ENCODE results near the gene SPATA31A6. TPM values are rescaled to one million over a fixed set of nuclear protein-coding genes. Genes with fewer than 3 reads are reported as not detected.
"Not testable (repeated sequence)": the region's sequence is repeated elsewhere in the genome, so short reads cannot be mapped to it uniquely, and the experiment has no call there.

SPATA31A6 gene
- polyA plus RNA-seq = not detected
- long read RNA-seq, donor 1 = 0 reads
- long read RNA-seq, donor 2 = 0 reads
- long read RNA-seq, donor 3 = 0 reads
- long read RNA-seq, donor 4 = 0 reads
- long read RNA-seq, donor 5 = 0 reads
- long read RNA-seq, donor 6 = 0 reads
- long read RNA-seq, donor 7 = 0 reads
- long read RNA-seq, donor 8 = 0 reads
- long read RNA-seq, donor 9 = 0 reads
- long read RNA-seq, donor 10 = 0 reads
- long read RNA-seq, donor 11 = 0 reads

DNA sequence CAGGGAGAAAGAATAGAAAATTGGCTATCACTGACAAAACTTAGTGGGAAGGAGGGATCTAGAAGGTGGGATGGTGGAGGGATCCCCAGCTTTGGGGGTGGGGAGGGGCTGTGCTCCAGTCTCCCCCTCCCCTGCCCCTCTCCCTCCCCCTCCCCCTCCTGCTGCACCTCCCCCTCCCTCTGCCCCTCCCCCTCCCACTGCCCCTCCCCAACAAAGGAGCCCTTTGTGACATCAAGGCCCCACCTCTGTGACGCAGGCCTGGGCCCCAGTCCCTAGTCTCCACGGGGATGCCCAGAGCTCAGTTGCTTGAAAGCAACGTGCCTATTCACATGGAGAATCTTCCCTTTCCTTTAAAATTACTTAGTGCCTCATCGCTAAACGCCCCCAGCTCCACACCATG lies at the start of gene SPATA31A6:
Gene SPATA31A6, plus strand, starts transcription at position 301 of the 400 bp plus-strand sequence. Its CDS starts 29 bp downstream, at position 330.
- no CpG with 5 or more reads among the region's 5 CpGs for WGBS (ENCODE audit: insufficient coverage, low lambda C conversion rate)
- not testable (repeated sequence) for H3K36me3 ChIP-seq (ENCODE audit: control insufficient read depth, insufficient read depth, low read length); H3K27me3 ChIP-seq (ENCODE audit: control insufficient read depth, insufficient read depth, low read length); DNase-seq; H3K9me3 ChIP-seq (ENCODE audit: control insufficient read depth, low read depth, low read length); H3K4me3 ChIP-seq (ENCODE audit: low read length); H3K4me1 ChIP-seq (ENCODE audit: control insufficient read depth, insufficient read depth, low read length); H3K27ac ChIP-seq (ENCODE audit: low read length)

DNA sequence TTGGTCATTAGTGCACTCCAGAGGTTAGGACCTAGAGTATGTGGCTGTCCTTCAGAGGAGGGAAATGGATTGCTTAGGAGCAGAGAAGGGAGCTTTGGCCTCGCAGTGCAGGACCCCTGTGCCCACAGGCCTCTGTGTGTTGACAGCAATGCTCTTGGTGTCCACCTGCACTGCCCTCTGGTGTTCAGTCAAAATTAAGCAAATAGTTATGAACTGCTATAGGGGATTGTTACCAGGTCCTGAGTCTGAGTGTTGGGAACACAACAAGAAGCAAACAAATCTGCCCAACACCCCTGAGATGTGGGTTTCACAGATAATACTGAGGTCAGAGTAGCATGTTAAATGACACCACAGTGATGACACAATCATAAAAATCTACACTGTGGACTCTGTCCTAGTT lies 23.2 kb upstream of the SPATA31A6 start:
- WGBS (ENCODE audit: insufficient coverage, low lambda C conversion rate) = no CpG with 5 or more reads among the region's 1 CpG
- not testable (repeated sequence) for H3K36me3 ChIP-seq (ENCODE audit: control insufficient read depth, insufficient read depth, low read length); H3K27ac ChIP-seq (ENCODE audit: low read length); H3K4me3 ChIP-seq (ENCODE audit: low read length); H3K4me1 ChIP-seq (ENCODE audit: control insufficient read depth, insufficient read depth, low read length); H3K27me3 ChIP-seq (ENCODE audit: control insufficient read depth, insufficient read depth, low read length); H3K9me3 ChIP-seq (ENCODE audit: control insufficient read depth, low read depth, low read length)
- DNase-seq = peak in 1 of 2 donors; percentile 1

DNA sequence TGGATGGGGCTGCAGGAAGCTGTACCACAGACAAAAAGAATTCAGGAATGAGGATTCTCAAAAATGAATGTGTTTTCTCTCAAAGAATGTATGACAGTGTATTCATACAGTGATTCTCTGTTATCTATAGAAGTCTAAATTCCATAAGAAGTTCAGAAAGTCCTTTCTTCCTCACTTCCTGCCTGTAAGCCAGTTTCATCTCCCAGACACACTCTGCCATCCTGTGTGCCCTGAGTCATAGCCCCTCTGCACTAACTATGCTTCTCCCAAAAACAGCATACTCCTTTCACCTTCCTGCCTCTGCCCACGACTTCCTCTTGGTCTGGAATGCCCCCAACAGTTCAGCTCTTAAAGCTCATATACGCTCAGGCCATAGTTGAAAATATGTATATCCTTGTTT lies 36.4 kb downstream of the SPATA31A6 start:
- H3K9me3 ChIP-seq (ENCODE audit: control insufficient read depth, low read depth, low read length); H3K36me3 ChIP-seq (ENCODE audit: control insufficient read depth, insufficient read depth, low read length); H3K4me1 ChIP-seq (ENCODE audit: control insufficient read depth, insufficient read depth, low read length); DNase-seq; H3K27me3 ChIP-seq (ENCODE audit: control insufficient read depth, insufficient read depth, low read length); H3K4me3 ChIP-seq (ENCODE audit: low read length); H3K27ac ChIP-seq (ENCODE audit: low read length): not testable (repeated sequence)
- WGBS (ENCODE audit: insufficient coverage, low lambda C conversion rate) = no CpG with 5 or more reads among the region's 2 CpGs

DNA sequence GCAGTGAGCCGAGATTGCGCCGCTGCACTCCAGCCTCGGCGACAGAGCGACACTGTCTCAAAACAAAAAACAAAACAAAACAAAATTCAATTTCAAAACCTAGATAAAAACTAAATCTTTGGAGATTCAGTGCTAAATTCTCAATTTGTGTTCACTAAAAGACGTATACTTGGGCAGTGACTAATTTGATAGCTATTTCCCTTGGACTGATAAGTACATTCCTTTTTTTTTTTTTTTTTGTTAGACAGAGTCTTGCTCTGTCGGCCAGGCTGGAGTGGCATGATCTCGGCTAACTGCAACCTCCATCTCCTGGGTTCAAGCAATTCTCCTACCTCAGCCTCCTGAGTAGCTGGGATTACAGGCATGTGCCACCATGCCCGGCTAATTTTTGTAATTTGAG lies 39.8 kb downstream of the SPATA31A6 start:
- H3K27me3 ChIP-seq (ENCODE audit: control insufficient read depth, insufficient read depth, low read length); H3K4me3 ChIP-seq (ENCODE audit: low read length); H3K27ac ChIP-seq (ENCODE audit: low read length); H3K9me3 ChIP-seq (ENCODE audit: control insufficient read depth, low read depth, low read length); H3K36me3 ChIP-seq (ENCODE audit: control insufficient read depth, insufficient read depth, low read length); H3K4me1 ChIP-seq (ENCODE audit: control insufficient read depth, insufficient read depth, low read length); DNase-seq: not testable (repeated sequence)
- no CpG with 5 or more reads among the region's 10 CpGs for WGBS (ENCODE audit: insufficient coverage, low lambda C conversion rate)

DNA sequence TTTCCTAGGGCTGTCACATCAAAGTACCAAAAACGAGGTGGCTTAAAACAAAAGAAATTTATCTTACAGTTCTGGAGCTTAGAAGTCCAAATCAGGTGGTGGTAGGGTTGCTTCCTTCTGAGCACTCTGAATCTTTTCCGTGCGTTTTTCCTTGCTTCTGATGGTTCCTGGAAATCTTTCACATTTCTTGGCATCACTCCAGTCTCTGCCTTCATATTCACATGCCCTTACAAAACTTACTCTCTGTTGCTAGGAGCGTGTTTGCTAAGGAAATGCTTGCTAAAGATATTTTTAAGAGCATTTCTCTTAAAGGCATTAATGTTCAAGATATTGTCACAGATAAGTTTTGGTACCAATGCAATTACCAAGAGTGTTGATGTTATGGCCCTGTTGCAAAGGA lies 49.6 kb downstream of the SPATA31A6 start:
- not testable (repeated sequence) for DNase-seq
- WGBS (ENCODE audit: insufficient coverage, low lambda C conversion rate) = no CpG with 5 or more reads among the region's 4 CpGs

DNA sequence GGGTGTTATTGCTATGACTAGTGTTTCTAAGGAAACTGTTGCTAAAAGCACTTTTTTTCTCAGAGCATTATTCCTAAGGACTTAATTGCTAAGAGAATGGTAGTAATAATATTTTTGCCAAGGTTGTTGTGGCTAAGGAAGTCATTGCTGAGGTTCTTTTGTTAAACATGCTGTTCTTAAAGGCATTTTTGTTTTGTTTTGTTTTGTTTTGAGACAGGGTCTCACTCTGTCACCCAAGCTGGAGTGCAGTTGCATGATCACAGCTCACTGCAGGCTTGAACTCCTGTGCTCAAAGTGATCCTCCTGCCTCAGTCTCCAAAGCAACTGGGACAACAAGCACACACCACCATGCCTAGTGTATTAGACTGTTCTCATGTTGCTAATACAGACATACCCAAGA lies 51.2 kb downstream of the SPATA31A6 start:
- not testable (repeated sequence) for H3K27me3 ChIP-seq (ENCODE audit: control insufficient read depth, insufficient read depth, low read length); H3K9me3 ChIP-seq (ENCODE audit: control insufficient read depth, low read depth, low read length); DNase-seq; H3K27ac ChIP-seq (ENCODE audit: low read length); H3K4me1 ChIP-seq (ENCODE audit: control insufficient read depth, insufficient read depth, low read length); H3K36me3 ChIP-seq (ENCODE audit: control insufficient read depth, insufficient read depth, low read length); H3K4me3 ChIP-seq (ENCODE audit: low read length)

More for the DNA sequence above, 49.6 kb downstream of the SPATA31A6 start:
- H3K4me1 ChIP-seq (ENCODE audit: control insufficient read depth, insufficient read depth, low read length); H3K36me3 ChIP-seq (ENCODE audit: control insufficient read depth, insufficient read depth, low read length); H3K27ac ChIP-seq (ENCODE audit: low read length); H3K27me3 ChIP-seq (ENCODE audit: control insufficient read depth, insufficient read depth, low read length); H3K9me3 ChIP-seq (ENCODE audit: control insufficient read depth, low read depth, low read length); H3K4me3 ChIP-seq (ENCODE audit: low read length): not testable (repeated sequence)

DNA sequence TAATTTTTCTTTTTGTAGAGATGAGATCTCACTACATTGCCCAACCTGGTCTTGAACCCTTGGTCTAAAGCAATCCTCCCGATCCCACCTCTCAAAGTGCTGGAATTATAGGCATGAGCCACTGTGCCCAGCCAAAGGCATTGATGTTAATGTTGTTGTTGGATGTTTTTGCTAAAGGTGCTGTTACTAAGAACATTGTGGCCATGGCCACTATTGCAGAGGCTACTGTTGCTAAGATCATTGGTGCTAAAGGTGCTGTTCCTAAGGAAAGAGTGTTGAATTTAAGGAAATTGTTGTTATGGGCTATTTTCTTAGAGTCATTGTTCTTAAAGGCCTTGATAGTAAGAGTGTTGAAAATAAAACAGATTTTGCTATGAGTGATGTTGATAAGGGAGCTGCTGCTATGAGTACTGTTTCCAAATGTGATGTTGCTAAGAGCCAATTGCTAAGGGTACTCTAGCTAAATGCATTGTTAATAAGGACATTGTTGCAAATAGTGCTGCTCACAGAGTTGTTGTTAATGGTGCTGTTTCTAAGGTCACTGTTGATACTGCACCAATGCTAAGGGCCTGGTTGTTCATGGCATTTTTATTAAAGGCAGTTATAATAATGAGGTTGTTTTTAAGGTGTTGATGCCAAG lies 52.0 kb downstream of the SPATA31A6 start:
- not testable (repeated sequence) for H3K4me3 ChIP-seq (ENCODE audit: low read length); H3K36me3 ChIP-seq (ENCODE audit: control insufficient read depth, insufficient read depth, low read length); H3K27me3 ChIP-seq (ENCODE audit: control insufficient read depth, insufficient read depth, low read length); DNase-seq; H3K4me1 ChIP-seq (ENCODE audit: control insufficient read depth, insufficient read depth, low read length); H3K9me3 ChIP-seq (ENCODE audit: control insufficient read depth, low read depth, low read length); H3K27ac ChIP-seq (ENCODE audit: low read length)
- WGBS (ENCODE audit: insufficient coverage, low lambda C conversion rate) = no CpG with 5 or more reads among the region's 1 CpG

DNA sequence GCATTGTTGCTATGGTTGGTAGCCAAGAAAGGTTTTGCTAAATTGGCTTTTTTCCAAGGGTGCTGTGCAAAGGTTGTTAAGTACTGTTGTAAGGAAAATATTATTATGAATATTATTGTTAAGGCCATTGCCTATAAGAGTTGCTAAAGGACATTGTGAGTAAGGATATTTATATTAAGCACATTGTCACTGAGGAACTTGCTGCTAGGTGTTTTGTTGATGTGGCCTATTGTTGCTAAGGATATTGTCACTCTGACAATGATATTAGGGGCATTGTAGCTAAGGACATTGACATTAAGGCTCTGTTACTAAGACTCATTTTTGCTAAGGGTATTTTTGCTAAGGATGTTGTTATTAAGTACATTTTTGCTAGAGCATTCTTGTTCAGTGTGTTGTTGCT lies 52.6 kb downstream of the SPATA31A6 start:
- not testable (repeated sequence) for H3K4me3 ChIP-seq (ENCODE audit: low read length); H3K36me3 ChIP-seq (ENCODE audit: control insufficient read depth, insufficient read depth, low read length); H3K27me3 ChIP-seq (ENCODE audit: control insufficient read depth, insufficient read depth, low read length); H3K9me3 ChIP-seq (ENCODE audit: control insufficient read depth, low read depth, low read length); H3K4me1 ChIP-seq (ENCODE audit: control insufficient read depth, insufficient read depth, low read length); H3K27ac ChIP-seq (ENCODE audit: low read length); DNase-seq

DNA sequence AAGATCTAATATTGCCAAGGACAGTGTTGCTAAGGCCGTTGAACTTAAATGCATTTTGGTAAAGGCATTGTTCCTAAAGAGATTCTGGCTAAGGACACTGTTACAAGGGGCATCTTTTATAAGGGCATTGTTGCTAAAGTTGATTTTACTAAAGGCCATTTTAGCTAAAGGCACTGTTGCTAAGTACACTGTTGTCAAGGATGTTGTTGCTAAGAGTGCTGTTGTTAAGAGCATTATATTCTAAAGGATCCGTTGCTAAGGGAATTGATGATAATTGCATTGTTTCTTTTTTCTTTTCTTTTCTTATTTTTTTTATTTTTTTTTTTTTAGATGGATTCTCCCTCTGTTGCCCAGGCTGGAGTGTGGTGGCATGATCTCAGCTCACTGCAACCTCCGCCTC lies 53.9 kb downstream of the SPATA31A6 start:
- H3K9me3 ChIP-seq (ENCODE audit: control insufficient read depth, low read depth, low read length); H3K4me3 ChIP-seq (ENCODE audit: low read length); DNase-seq; H3K27me3 ChIP-seq (ENCODE audit: control insufficient read depth, insufficient read depth, low read length); H3K36me3 ChIP-seq (ENCODE audit: control insufficient read depth, insufficient read depth, low read length); H3K27ac ChIP-seq (ENCODE audit: low read length); H3K4me1 ChIP-seq (ENCODE audit: control insufficient read depth, insufficient read depth, low read length): not testable (repeated sequence)
- WGBS (ENCODE audit: insufficient coverage, low lambda C conversion rate) = no CpG with 5 or more reads among the region's 3 CpGs

DNA sequence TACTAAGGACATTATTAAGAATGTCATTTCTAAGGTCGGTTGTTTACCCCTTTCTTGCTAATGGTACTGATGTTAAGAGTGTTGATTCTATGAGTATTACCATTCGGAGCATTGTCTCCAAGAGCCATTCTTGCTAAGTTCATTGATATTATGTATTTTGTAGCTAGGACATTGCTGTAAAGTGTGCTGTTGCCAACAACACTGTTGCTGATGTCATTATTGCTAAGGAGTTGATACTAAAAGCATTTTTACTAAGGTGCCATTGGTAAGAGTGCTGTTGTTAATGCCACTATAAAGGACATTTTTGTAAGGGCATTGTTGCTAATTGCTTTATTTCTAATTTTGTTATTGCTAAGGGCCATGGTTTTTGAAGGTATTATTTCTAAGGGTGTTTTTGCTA lies 55.4 kb downstream of the SPATA31A6 start:
- not testable (repeated sequence) for H3K27ac ChIP-seq (ENCODE audit: low read length); H3K27me3 ChIP-seq (ENCODE audit: control insufficient read depth, insufficient read depth, low read length); H3K9me3 ChIP-seq (ENCODE audit: control insufficient read depth, low read depth, low read length); DNase-seq; H3K4me3 ChIP-seq (ENCODE audit: low read length); H3K36me3 ChIP-seq (ENCODE audit: control insufficient read depth, insufficient read depth, low read length); H3K4me1 ChIP-seq (ENCODE audit: control insufficient read depth, insufficient read depth, low read length)
- no CpG with 5 or more reads among the region's 2 CpGs for WGBS (ENCODE audit: insufficient coverage, low lambda C conversion rate)

Measured in large intestine (tissue), 12 donors.